ENCODE data around the gene MYZAP.

GRCh38 chr15:57591237-57591821 lies 375 bp upstream of the MYZAP start:
- TF ChIP-seq ZNF586 (CRISPR knock-in tag; conservative IDR thresholded peaks at IDR 0.05) (no peak), CTCF (IDR thresholded peaks at IDR 0.05 in 2 of 3, conservative IDR thresholded peaks at IDR 0.05 in 1 of 3; ENCODE audit: insufficient read depth in 2 of 3, low read depth in 1 of 3, low read length in 3 of 3) (no peak), CHD4 (IDR thresholded peaks at IDR 0.05; ENCODE audit: insufficient read depth, insufficient replicate concordance, low read depth, low read length, poor library complexity, severe bottlenecking) (no peak), POLR2A (conservative IDR thresholded peaks at IDR 0.05) (no peak), SMARCA5 (IDR thresholded peaks at IDR 0.05) (no peak), TAF1 (IDR thresholded peaks at IDR 0.05; ENCODE audit: control insufficient read depth, extremely low read depth, insufficient read depth, low read length, severe bottlenecking) (no peak), ZNF24 (IDR thresholded peaks at IDR 0.05) (no peak), JUNB (CRISPR knock-in tag; conservative IDR thresholded peaks at IDR 0.05) (no peak), HNRNPL (IDR thresholded peaks at IDR 0.05; ENCODE audit: low read depth, low read length) (no peak), CBX2 (IDR thresholded peaks at IDR 0.05; ENCODE audit: insufficient read depth, low read length, poor library complexity, severe bottlenecking) (no peak), ZNF175 (CRISPR knock-in tag; IDR thresholded peaks at IDR 0.05; ENCODE audit: low read depth) (no peak), MAX (CRISPR knock-in tag; IDR thresholded peaks at IDR 0.05) (no peak), TCF7L2 (IDR thresholded peaks at IDR 0.05; ENCODE audit: low read depth, low read length) (no peak), COPS2 (conservative IDR thresholded peaks at IDR 0.05) (no peak)
